ENCODE measurements around the gene COL23A1. TPM values are rescaled to one million over a fixed set of nuclear protein-coding genes. Genes with fewer than 3 reads are reported as not detected.

Gene COL23A1
- total RNA-seq, 1 donor from 2014 or later = 0.40 TPM

DNA sequence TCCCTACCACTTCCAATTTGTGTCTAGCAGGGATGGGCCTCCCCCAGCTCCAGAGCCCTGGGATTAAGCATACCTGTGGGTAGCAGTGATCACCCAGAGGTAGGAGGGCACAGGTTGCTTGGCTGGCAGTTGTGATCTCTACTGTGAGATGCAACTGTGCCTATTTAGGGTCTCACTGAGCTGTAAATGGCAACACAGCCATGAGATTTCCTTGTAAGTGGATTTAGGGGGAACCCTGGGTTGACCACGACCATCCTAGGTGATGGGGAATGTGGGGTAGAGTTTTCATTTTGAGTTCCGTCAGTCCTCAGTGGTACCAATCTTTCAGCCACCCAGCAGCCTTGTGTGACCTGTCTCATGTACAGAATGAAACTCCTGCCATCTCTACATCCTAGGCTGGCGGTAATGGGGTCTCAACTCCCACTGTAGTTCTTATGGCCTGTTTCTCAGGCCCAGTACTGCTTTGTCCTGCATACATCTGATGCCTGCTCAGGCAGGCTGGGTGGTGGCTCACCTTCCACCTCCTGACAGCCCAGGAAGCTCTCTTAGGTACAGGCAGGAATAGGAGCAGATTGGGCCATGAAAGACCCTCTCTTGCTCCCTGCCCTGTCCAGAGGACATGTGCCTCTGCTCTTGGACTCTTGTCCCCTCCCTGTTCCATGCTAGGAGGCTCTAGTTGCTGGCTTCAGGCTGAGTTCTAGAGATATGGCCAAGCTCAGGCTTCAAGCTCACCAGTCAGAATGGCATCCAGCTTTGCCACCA, 377.8 kb downstream of the COL23A1 start:
- DNase-seq (ENCODE audit: low read depth) = no peak

DNA sequence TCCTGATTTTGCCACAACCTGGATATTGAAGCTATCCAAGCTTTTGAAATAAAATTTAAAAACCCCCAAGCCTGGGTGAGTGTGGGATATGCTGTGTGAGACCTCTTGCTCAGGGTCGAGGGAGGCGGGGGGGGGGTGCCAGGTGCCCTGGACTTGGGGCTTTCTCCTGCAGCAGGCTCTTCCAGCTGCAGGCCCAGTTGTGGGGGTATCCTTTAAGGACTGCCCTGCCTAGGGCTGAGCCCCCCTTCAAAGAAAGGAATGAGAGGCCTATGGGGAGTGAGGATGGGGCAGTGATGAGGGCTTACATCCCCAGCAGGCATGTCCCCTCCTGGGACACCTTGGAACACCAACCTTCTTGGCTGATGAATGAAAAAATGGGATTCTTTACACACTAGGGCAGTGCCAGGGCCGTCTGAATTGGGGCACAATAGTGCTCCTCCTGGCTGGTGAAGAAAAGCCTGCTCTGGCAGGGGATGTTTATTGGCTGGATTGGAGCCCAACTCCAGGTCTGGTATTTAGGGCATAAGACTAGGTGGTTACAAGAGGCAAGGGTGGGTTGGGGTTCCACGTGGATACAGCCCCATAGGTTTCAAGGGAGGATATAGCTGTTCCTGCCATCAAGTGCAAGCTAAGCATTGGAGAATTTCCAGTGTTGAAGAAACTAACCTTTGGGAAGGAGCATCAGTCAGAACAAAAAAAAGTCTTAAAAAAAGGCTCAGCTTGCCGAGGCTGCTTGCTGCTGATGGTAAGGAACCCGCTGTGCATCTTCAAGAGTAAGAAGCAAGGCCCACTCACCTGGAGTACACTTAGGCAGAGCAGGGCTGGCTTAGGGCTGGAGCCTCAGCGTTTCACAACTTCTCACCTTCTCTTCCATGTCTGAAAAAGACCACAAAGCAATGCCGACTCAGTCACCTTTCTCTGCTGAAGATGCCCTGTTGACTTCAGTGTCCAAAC, 378.8 kb downstream of the COL23A1 start:
- no peak for DNase-seq (ENCODE audit: low read depth)

DNA sequence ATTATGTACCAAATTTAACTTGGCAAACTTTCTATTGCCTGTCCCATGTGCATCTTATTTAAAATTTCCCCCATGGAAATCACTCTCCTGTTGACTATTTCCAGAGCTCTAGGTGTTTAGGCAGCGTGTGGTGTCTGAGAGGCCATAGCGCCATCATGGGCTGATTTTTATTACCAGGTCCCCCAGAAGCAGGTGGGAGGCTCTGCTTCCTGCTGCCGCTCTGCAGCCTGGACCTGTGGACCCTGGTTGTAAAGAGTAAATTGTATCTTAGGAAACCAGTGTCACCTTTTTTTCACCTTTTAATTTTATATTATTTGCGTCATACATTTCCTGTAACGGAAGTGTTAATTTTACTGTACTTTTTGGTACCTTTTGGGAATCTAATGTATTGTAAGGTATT, 379.5 kb downstream of the COL23A1 start:
- DNase-seq (ENCODE audit: low read depth) = no peak

DNA sequence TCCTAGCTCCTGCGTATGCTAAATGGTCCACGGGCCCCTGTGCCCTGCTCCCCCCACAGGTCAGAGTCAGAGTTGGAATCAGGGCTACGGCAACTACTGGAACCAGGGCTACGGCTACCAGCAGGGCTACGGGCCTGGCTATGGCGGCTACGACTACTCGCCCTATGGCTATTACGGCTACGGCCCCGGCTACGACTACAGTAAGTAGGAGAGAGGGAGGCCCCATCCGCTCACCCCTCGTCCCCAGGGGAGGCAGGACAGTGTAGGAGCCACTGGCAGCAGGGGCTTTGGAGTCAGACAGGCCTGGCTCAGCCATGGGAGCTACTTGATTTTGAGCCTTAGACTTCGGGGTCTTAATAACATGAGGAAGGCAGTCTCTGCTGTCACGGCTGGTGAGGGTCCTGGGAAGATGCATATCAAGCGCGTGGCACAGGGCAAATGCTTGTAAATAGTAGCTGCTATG, 380.1 kb downstream of the COL23A1 start:
- no peak for DNase-seq (ENCODE audit: low read depth)

DNA sequence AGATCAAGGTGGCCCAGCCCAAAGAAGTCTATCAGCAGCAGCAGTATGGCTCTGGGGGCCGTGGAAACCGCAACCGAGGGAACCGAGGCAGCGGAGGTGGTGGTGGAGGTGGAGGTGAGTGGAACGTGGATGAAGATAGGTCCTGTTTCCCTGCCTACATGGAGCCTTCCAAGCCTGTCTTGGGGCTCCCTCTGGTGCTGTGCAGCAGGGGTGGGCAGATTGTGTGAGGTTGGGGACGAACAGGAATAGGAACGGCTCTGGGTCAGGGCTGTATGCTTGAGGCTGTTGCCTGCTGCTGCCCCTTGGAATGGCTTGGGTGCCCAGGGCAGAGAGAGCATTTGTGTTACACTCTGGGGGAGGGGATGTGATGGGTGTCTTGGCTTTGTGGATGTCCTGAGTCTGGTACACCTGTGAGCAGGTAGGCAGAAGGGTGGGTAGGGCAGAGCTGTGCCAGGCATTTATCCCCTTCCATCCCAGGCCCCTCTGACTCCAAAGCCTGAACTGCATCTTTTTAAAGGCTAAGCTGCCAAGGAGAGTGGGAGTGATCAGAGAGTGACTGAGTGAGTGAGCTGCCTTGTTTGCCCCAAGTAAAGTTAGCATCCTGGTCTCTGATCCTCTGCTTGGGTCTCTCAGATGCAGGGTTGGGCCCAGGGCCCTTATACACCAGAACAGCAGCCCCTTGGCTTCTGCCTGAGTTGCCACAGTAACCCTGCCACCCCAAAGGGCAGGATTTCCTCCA, 380.7 kb downstream of the COL23A1 start:
- no peak for DNase-seq (ENCODE audit: low read depth)

DNA sequence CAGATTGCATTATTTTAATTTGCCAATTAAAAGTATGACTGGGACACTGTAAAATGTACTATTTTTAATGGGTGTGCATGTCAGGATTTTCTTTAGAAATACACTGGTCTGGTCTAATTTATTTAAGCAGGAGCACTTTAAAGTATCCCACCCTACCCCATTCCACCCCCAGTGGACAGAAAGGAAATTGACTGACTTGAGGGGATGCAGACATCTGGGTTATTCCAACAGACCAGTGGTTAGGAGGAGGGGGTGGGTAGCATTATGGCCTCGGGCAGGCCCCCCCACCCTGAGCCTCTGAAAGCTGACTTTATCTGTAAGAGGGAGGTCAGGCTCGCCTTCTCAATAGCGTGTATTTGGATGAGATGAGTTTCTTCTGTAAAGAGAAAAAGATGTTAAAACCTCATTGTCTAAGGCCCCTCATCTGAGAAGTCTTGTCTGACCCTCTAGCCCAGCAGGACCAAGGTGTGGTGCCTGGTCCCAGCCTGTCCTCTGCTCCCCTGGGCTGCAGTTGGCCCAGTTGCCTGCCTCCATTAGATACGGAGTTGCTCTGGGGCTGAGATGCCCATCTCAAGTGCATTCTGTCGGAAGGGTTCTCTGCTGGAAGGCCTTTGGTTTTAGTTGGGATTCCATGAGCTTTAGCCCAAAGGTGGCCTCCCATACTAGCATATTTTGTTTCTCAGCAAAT, 381.5 kb downstream of the COL23A1 start:
- no peak for DNase-seq (ENCODE audit: low read depth)

DNA sequence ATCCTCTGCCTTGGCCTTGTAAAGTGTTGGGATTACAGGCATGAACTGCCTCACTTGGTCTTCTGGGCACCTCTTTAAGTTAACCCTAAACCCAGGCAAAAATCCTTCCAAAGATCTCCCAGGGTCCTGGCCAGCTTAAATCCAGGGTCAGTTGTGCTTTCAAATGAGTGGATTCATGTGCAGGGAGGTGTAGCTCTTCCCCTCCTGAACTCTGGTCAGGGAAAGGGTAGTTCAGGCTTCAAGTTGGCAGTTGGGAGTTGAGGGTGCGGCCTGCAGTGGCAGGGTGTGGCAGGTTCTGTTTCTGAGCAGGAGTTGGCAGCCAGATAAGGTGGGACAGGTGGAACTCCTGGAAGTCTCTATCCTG, 382.3 kb downstream of the COL23A1 start:
- no peak for DNase-seq (ENCODE audit: low read depth)

DNA sequence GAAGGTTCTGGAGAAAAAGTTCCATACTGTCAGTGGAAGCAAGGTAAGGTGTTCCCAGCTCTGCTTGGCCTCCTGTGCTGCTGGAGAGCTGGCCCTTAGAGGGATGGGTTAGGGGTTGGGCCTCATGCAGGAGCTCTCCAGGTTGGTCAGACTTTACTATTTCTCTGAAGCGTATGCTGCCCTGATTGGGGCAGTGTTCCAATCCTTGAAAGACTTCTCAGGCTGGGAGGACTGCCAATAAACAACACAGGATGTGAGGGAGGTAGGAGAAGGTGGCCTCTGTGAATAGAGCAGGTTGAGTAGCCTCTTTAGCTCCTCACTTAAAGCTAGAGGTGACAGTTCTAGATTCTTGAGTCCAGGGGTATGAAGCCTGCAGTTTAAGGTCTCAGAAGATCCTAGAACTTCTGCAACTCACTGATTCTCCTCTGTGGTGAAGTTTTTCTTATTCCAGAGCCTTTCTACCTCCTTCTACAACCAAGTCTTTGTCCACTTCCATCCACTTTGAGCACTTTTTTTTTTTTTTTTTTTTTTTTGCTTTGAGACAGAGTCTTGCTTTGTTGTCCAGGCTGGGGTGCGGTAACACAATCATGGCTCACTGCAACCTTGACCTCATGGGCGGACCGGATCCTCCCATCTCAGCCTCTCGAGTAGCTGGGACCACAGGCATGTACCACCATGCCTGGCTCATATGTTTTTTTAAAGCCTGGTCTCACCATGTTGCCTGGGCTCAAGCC, 382.8 kb downstream of the COL23A1 start:
- DNase-seq (ENCODE audit: low read depth) = peak; percentile 72

DNA sequence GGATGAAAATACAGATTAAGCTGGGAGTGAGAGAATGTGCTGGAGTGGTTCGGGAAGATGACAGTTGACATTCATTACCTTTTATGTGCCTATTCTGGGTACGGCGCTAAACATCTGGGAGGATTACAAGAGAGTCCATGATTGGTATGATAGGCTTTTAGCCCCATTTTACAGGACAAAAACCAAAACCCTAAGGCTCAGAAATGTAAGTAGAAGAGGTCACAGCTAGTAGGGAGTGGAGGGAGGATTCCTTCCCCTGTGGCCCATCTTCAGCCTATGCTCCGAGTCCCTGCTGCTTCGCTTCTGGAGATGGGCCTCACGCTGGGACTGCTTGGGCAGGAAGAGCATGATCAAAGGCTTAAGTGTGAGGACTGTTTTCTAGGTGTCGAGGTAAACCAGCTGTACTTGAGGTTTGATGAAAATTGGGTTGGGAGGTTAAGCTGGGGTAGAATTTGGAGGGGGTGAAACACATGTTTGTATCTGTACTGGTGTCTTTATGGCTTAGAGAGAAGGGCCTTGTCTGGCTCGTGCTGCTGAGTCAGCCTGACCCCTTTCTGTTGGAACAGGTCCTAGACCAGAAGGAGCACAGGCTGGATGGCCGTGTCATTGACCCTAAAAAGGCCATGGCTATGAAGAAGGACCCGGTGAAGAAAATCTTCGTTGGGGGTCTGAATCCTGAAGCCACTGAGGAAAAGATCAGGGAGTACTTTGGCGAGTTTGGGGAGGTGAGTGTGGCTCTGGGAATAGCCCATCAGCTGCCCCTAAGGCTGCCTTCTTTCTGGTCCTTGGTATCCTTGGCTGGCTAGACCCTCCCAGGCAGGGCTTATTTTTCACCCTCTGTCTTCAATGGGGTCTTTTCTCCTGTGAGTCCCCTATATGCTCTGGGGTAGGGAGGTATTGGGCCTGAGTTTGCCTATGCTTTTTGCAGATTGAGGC, 383.8 kb downstream of the COL23A1 start:
- no peak for DNase-seq (ENCODE audit: low read depth)

DNA sequence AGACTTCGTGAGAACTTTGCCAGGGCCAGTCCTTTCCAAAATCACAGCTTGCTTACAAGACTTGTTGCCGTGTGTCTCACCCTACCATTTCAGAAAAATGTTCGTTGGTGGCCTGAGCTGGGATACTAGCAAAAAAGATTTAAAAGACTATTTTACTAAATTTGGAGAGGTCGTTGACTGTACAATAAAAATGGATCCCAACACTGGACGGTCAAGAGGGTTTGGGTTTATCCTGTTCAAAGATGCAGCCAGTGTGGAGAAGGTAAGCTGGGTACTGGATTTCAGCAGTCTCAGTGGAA, 384.5 kb downstream of the COL23A1 start:
- DNase-seq (ENCODE audit: low read depth) = no peak

DNA sequence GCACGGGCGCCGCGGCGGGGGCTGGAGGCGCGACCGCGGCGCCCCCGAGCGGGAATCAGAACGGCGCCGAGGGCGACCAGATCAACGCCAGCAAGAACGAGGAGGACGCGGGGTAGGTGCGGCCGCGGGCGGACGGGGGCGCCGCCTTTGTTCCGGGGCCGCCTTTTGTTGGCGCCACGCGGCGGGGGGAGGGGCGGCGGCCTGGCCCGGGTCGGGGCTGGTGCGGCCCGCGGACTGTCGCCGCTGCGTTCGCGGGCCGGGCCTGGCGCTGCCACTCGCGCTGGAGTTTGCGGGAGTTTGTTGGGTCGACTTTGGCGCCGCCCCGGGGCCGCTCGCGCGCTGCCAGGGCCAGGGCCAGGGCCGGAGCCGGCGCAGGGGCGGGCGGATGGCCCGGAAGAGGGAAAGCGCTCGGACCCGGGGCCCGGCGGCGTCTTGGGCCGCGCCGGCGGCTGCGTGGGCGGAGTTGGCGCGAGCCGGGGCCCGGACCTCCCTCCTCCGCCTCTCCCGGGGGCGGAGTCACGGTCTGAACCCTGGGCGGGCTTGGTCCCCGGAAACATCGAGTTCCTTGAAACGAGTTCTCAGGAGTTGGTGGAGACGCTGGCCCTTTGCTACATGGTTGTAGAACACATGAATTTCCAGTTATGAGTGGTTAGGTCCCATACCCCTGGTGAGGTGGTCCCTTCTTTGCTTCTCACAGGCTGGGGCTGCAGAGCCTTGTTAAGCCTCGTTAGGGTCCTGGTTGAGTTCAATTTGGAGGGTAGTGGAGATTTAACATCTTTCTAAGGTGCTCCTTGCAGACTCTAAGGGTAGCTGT, 385.1 kb downstream of the COL23A1 start:
- DNase-seq (ENCODE audit: low read depth) = peak; percentile 52

DNA sequence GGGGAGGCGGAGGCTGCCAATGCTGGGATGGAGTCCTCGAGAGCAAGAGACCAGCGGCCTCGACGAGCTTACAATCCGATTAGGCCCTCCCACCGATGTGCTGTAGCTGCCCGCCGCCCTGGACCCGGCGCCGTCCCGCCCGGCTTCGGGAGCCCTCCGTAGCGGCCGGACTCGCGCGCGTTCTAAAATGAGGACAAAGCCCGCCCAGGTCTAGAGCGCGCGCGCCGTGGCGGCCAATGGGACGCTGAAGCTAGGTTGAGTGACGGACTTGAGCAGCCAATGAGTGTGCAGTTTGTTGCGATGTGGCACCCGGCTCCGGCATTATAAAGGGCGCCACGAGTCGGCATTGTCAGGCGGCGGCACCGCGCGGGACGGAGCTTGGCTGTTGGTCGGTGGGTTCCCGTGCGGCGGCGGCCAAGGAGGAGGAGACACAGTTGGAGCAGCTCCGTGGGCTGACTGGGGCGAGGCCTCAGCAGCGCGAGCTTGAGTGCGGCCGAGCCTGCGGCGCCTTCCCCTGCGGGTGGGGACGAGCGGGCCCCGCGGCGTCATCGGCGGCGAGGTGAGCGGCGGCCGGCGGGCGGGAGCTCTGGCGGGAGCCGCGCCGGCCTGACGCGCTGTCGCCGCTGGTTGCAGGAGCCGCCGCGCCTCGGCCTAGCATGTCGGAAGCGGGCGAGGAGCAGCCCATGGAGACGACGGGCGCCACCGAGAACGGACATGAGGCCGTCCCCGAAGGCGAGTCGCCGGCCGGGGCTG, 385.8 kb downstream of the COL23A1 start, which contains the start of gene HNRNPAB:
HNRNPAB (plus strand) TSS at position 352 of the 753 bp plus-strand sequence; CDS start at position 657, 305 bp downstream.
- DNase-seq (ENCODE audit: low read depth) = peak; percentile 82

DNA sequence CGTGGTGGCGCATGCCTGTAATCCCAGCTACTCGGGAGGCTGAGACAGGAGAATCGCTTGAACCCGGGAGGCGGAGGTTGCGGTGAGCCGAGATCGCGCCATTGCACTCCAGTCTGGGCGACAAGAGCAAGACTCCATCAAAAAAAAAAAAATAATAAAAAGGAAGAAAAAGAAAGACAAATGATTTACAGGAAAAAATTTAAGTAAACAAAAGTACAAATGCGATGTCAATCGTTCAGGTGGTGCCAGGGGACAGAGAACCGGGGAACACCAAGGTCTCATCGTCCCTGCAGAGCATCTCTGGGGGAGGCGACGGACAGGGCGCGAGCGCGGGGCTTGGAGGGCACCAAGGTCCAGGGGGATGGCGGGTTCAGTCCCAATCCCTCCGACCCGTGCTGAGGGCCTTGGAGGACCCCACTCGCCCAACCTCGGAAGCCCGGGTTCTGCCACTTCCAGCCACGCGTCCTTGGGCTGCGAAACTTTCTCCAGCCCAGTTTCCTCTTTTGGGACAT, 386.5 kb downstream of the COL23A1 start:
- DNase-seq (ENCODE audit: low read depth) = no peak

DNA sequence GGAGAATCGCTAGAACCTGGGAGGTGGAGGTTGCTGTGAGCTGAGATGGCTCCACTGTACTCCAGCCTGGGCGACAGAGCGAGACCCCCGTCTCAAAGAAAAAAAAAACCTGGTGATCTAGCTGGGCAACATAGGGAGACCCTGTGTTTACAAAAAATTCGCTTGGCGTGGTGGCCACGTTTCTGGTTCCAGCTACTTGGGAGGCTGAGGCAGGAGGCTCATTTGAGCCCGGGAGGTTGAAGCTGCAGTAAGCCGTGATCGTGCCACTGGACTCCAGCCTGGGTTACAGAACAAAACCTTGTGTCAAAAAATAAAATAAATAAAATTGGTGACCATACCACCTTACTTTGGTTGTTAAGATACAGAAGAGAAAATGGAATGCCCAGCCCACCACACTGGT, 387.7 kb downstream of the COL23A1 start:
- no peak for DNase-seq (ENCODE audit: low read depth)

DNA sequence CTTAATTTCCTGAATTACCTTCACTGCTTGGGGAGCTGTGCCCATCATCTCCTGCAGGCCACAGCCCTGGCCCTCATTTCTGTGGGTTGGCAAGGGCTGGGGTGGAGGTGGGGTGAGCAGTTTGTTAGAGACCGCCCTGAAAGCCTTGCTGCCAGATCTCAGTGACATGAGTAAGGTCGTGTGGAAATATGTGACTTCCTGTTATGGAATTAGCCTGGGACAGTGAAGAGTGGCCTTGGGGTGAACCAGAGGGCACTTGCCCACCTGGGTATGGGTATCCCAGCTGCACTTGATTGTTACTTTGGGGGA, 388.3 kb downstream of the COL23A1 start:
- no peak for DNase-seq (ENCODE audit: low read depth)

DNA sequence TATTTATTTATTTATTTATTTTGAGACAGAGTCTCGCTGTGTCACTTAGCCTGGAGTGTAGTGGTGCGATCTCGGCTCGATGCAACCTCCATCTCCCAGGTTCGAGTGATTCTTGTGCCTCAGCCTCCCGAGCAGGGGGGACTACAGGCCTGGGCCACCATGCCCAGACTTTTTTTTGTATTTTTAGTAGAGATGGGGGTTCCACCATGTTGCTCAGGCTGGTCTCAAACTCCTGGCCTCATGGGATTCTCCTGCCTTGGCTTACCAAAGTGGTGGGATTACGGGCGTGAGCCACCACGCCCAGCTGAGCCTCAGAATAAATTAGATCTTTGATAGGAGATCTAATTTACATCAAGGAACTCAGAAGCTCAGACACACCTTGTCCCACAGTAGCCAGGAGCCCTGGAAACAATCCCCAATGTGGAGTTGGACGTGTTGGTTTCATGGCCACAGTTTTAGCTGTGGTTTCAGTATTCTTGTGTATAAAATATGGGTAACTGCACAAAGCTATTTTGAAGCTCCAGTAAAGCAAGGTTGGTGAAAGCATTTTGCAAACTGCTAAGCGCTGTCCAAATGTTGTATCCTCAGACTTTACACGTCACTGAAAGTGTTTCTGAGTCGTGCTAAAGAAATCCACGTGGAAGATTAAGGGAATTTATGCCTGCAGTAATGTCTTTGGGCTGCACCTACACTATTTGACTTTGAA, 388.8 kb downstream of the COL23A1 start:
- DNase-seq (ENCODE audit: low read depth) = no peak

Data from renal cortical epithelial cell (primary cell).